ENCODE results near the gene TRUB2.

DNA sequence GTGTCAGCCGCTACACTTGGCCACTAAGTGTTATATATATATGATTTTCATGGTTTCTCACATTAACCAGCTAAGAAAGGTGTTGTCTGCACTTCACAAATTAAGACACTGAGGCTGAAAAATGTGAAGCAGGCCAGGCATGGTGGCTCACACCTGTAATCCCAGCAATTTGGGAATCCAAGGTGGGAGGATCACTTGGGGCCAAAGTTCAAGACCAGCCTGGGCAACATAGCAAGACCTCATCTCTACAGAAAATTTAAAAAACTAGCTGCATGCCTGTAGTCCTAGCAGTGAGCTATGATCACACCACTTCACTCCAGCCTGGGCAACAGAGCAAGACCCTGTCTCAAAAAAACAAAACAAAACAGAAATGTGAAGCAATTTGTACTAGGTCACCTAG, 2.2 kb upstream of the TRUB2 start:
- no peak for TF ChIP-seq POLR2A (IDR thresholded peaks at IDR 0.05)
- TF ChIP-seq, protein P1, sequence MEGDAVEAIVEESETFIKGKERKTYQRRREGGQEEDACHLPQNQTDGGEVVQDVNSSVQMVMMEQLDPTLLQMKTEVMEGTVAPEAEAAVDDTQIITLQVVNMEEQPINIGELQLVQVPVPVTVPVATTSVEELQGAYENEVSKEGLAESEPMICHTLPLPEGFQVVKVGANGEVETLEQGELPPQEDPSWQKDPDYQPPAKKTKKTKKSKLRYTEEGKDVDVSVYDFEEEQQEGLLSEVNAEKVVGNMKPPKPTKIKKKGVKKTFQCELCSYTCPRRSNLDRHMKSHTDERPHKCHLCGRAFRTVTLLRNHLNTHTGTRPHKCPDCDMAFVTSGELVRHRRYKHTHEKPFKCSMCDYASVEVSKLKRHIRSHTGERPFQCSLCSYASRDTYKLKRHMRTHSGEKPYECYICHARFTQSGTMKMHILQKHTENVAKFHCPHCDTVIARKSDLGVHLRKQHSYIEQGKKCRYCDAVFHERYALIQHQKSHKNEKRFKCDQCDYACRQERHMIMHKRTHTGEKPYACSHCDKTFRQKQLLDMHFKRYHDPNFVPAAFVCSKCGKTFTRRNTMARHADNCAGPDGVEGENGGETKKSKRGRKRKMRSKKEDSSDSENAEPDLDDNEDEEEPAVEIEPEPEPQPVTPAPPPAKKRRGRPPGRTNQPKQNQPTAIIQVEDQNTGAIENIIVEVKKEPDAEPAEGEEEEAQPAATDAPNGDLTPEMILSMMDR (IDR thresholded peaks at IDR 0.05) = no peak
